SIG-M5 (cell line): Measurements from ENCODE around the gene RIC8A.

Source experiments
- DNase-seq: peaks from one replicate; lab custom pipeline; 2025; lab: John Stamatoyannopoulos, UW

The RIC8A gene

GRCh38 chr11:244376-244775 is 36.9 kb downstream of the RIC8A start:
- DNase-seq, result no peak

DNA sequence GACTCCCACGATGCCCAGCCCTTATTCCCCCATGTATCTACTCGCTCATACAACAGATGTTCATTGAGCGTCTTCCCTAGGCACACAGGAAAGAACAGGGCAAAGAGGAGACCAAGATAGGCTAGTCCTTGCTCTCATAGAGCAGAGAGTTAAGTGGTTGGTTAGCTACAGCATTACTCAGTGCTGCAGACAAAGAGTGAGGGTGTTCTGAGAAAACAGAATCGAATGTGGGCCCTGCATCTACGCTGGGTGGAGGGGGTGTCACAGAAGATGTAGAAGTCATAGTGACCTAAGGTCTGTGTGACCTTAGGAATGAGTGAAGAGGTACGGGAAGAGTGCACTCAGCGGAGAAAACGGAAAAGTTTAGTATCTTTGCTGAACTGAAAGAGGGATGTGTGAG is 41.6 kb downstream of the RIC8A start:
- DNase-seq, result no peak

- no peak for DNase-seq
These were observed 42.8 kb downstream of the RIC8A start for GRCh38 chr11:250274-250673.

GRCh38 chr11:250740-251299 is 43.3 kb downstream of the RIC8A start:
- DNase-seq, result no peak

- DNase-seq, result no peak
These were observed 44.0 kb downstream of the RIC8A start for GRCh38 chr11:251550-251949.

- DNase-seq, result no peak
These were observed 45.2 kb downstream of the RIC8A start for GRCh38 chr11:252666-253065.

- no peak for DNase-seq
These were observed 45.8 kb downstream of the RIC8A start for GRCh38 chr11:253160-253885.

- no peak for DNase-seq
These were observed 46.4 kb downstream of the RIC8A start for GRCh38 chr11:253886-254270.

GRCh38 chr11:255176-255575 is 47.7 kb downstream of the RIC8A start:
- DNase-seq, result no peak

DNA sequence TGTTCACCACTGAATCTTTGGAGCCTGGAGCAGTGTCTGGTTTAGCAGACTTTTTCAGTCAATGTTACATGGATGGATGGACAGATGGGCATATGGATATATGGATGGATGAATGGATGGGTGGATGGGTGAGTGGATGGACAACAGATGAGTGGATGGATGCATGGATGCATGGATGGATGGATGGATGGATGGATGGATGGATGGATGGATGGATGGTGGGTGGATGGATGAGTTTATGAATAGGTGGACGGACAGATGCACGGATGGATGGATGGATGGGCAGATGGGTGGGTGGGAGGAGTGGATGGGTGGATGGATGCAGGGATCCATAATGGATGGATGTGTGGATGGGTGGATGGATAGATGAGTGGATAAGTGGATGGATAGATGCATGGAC is 48.3 kb downstream of the RIC8A start:
- no peak for DNase-seq

DNA sequence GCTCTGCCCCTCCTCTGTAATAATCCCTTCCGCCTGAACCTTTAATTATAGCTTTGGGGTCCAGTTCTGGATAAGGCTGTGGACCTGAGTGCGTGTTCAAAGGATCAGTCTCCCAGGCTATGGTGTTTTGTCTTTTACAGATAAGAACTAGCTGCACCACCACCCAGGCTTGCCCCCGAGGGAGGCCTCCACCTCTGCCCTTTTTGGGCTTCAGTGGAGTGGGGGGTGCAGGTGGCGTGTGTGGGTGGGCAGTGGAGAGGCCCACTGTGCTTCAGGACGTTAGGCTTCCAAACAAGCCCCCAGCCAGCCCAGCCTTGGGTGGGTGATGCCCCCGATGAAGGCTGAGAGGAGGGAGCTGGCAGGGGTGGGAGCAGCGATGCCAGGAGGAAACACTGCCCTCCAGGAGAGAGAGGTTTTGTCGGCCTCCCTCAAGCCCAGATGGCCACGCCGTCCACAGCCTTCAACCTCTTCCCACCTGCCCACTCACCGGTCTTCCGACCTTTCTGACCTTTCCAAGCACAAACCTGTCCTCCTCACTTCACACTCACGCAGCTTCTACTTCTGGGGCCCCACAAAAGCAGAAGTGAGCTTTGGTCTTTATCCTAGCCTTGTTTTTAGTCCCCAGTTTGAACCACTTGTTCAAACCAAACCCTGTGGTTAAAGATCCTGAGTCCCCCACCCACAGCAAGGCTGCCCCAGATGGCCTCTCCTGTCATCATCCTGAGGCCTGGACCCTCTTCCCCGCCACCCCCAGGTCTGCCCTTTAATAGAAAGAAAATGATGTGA is 49.6 kb downstream of the RIC8A start:
- DNase-seq, result no peak

DNA sequence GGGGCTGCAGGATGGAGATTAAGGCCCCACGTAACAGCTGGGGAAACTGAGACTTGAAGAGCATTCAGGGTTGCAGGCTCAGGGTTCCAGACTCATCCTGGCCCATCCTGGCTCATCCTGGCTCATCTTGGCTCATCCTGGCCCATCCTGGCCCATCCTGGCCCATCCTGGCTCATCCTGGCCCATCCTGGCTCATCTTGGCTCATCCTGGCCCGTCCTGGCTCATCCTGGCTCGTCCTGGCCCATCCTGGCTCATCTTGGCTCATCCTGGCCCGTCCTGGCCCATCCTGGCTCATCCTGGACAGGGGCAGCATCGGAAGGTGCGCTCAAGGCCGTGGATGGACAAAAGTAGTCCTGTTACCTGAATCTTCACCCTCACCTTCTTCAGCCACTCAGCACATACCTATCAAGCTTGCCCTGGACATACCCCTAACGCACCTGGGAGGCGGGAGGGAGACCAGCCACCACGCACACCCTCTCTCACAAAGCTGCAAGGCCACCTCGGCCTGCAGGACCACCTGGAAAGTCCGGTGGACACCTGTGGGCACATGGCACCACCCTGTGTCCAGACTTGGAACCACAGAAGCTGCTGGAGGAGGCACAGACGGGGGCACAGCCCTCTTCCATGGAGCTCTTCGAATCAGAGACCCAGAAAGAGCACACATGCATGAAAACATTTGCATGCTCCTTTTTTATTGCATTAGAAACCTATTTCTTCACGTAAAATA is 50.4 kb downstream of the RIC8A start:
- no peak for DNase-seq

- no peak for DNase-seq
These were observed 51.9 kb downstream of the RIC8A start for GRCh38 chr11:259413-259812.

GRCh38 chr11:261624-262023 is 54.1 kb downstream of the RIC8A start:
- DNase-seq, result no peak
